Measurements from ENCODE around the gene PLAU. TPM values are rescaled to one million over a fixed set of nuclear protein-coding genes. Genes with fewer than 3 reads are reported as not detected.

The PLAU gene
- total RNA-seq, 2 experiments from 2014 or later: 0.74 to 2.0 TPM

DNA sequence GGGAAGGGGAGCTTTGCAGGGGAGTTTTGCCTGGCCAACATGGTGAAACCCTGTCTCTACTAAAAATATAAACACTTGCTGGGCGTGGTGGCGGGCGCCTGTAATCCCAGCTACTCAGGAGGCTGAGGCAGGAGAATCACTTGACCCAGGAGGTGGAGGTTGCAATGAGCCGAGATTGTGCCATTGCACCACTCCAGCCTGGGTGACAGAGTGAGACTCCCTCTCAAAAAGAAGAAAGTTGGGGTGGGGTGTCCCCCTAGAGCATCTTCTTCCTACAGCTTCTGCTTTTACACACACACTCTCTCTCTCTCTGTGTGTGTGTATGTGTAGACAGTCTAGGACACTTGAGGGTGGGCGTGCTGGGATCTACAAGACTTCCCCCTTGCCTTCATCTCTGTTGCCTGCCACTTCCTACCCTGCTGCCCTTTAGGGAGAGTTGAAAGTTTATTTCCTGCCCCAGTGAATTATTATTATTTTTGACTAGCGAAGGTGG lies 21.7 kb downstream of the PLAU start:
- no peak for DNase-seq (ENCODE audit: low spot score)
- H3K4me1 ChIP-seq (ENCODE audit: insufficient read depth, low read length, poor library complexity, severe bottlenecking): peaks cover 12% of the 10 kb centered on the region
- H3K4me2 ChIP-seq (ENCODE audit: low read length): peak overlapping the region; percentile 35; the same call in 1 of the 2 replicates
- CTCF ChIA-PET (ENCODE audit: unreplicated experiment): no interaction called here
- POLR2A ChIA-PET: no interaction called here
- BruUV-seq (replicated peaks): no TSS peak
- no peak overlapping the region for H3K4me3 ChIP-seq (ENCODE audit: low read depth, low read length, poor library complexity, severe bottlenecking)
- H3K36me3 ChIP-seq (ENCODE audit: insufficient read depth, low read length): no peaks in the 10 kb centered on the region
- no peaks in the 10 kb centered on the region for H4K20me1 ChIP-seq (ENCODE audit: insufficient read depth, low read length)
- TF ChIP-seq, protein P1, sequence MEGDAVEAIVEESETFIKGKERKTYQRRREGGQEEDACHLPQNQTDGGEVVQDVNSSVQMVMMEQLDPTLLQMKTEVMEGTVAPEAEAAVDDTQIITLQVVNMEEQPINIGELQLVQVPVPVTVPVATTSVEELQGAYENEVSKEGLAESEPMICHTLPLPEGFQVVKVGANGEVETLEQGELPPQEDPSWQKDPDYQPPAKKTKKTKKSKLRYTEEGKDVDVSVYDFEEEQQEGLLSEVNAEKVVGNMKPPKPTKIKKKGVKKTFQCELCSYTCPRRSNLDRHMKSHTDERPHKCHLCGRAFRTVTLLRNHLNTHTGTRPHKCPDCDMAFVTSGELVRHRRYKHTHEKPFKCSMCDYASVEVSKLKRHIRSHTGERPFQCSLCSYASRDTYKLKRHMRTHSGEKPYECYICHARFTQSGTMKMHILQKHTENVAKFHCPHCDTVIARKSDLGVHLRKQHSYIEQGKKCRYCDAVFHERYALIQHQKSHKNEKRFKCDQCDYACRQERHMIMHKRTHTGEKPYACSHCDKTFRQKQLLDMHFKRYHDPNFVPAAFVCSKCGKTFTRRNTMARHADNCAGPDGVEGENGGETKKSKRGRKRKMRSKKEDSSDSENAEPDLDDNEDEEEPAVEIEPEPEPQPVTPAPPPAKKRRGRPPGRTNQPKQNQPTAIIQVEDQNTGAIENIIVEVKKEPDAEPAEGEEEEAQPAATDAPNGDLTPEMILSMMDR (conservative IDR thresholded peaks at IDR 0.05; ENCODE audit: low read length): no peak
- no peak for TF ChIP-seq EZH2phosphoT487 (IDR thresholded peaks at IDR 0.05; ENCODE audit: borderline replicate concordance, low read depth, low read length)
- no peaks in the 10 kb centered on the region for H3K9me3 ChIP-seq (ENCODE audit: low read length)
- intact Hi-C loops (cut with micrococcal nuclease; ENCODE audit: unreplicated experiment): no loop called here
- H2AFZ ChIP-seq (ENCODE audit: low read length): peak overlapping the region; percentile 56
- H3K9me2 ChIP-seq (ENCODE audit: insufficient read depth, low read length): no peaks in the 10 kb centered on the region
- no peak overlapping the region for H3K27ac ChIP-seq (ENCODE audit: low read depth, low read length, poor library complexity, severe bottlenecking)
- H3K79me2 ChIP-seq (ENCODE audit: insufficient read depth, low read depth, low read length): no peaks in the 10 kb centered on the region

DNA sequence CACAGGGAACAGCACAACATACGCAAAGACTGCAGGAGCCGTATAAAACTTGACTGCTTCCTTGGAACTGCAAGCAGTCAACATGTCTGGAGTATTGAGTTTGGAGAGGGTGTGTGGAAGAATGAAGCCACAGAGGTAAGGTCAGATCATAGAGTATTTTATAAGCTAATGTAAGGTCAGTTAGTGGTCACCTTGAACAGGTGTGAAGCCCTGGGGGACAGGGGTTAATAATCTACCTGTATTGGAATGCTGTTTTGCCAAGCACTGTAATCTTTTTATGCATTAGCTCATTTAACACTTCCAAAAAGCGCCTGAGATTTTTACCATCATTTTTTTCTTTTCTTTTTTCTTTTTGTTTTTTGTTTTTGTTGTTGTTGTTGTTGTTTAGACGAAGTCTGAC lies 23.1 kb downstream of the PLAU start:
- H2AFZ ChIP-seq (ENCODE audit: low read length): no peak overlapping the region

DNA sequence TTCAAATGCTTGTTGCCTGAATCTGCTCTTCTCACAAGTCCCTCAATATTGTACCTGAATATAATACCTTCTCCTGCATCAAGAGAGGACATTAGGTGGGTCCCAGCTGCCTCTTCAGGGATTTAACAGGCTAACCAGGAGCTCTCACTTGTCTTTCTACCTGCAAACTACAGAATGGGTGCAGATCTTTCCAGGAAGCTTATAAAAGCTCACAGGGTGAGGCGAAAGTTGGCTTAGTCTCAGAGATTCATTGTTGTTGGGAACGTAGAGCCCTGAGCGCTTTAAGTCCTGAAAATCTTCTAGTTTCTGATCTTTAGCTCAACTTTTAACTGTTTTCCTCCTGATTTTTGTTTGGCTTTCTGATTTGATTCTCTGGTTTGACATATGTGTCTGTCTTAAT lies 25.0 kb downstream of the PLAU start:
- POLR2A ChIA-PET: interaction anchor here (0.6 kb wide), 1 partner anchor 11 kb away, joined by 3 read pairs; no protein-coding TSS in a partner anchor
- no peaks in the 10 kb centered on the region for H3K36me3 ChIP-seq (ENCODE audit: insufficient read depth, low read length)
- H3K9me2 ChIP-seq (ENCODE audit: insufficient read depth, low read length): no peaks in the 10 kb centered on the region
- DNase-seq (ENCODE audit: low spot score): no peak
- no peak overlapping the region for H3K4me3 ChIP-seq (ENCODE audit: low read depth, low read length, poor library complexity, severe bottlenecking)
- intact Hi-C loops (cut with micrococcal nuclease; ENCODE audit: unreplicated experiment): no loop called here
- H4K20me1 ChIP-seq (ENCODE audit: insufficient read depth, low read length): no peaks in the 10 kb centered on the region
- H3K4me1 ChIP-seq (ENCODE audit: insufficient read depth, low read length, poor library complexity, severe bottlenecking): peaks cover 12% of the 10 kb centered on the region
- no peak for TF ChIP-seq EZH2phosphoT487 (IDR thresholded peaks at IDR 0.05; ENCODE audit: borderline replicate concordance, low read depth, low read length)
- TF ChIP-seq, protein P1 (conservative IDR thresholded peaks at IDR 0.05; ENCODE audit: low read length): no peak
- no peaks in the 10 kb centered on the region for H3K79me2 ChIP-seq (ENCODE audit: insufficient read depth, low read depth, low read length)
- H3K4me2 ChIP-seq (ENCODE audit: low read length): no peak overlapping the region
- BruUV-seq (replicated peaks): no TSS peak
- CTCF ChIA-PET (ENCODE audit: unreplicated experiment): interaction anchor here (1.3 kb wide), 1 partner anchor 9 kb away, joined by 3 read pairs; no protein-coding TSS in a partner anchor
- no peak overlapping the region for H3K27ac ChIP-seq (ENCODE audit: low read depth, low read length, poor library complexity, severe bottlenecking)
- H3K9me3 ChIP-seq (ENCODE audit: low read length): no peaks in the 10 kb centered on the region
- H2AFZ ChIP-seq (ENCODE audit: low read length): no peak overlapping the region

More for the DNA sequence above, 23.1 kb downstream of the PLAU start:
- POLR2A ChIA-PET: interaction anchor here (0.5 kb wide), 1 partner anchor 496 kb away, joined by 3 read pairs; no protein-coding TSS in a partner anchor
- H3K36me3 ChIP-seq (ENCODE audit: insufficient read depth, low read length): no peaks in the 10 kb centered on the region
- CTCF ChIA-PET (ENCODE audit: unreplicated experiment): no interaction called here
- no peak overlapping the region for H3K27ac ChIP-seq (ENCODE audit: low read depth, low read length, poor library complexity, severe bottlenecking)
- TF ChIP-seq, protein P1 (conservative IDR thresholded peaks at IDR 0.05; ENCODE audit: low read length): no peak
- TF ChIP-seq EZH2phosphoT487 (IDR thresholded peaks at IDR 0.05; ENCODE audit: borderline replicate concordance, low read depth, low read length): no peak
- H3K4me3 ChIP-seq (ENCODE audit: low read depth, low read length, poor library complexity, severe bottlenecking): no peak overlapping the region
- no peaks in the 10 kb centered on the region for H3K9me2 ChIP-seq (ENCODE audit: insufficient read depth, low read length)
- H3K9me3 ChIP-seq (ENCODE audit: low read length): no peaks in the 10 kb centered on the region
- H3K4me1 ChIP-seq (ENCODE audit: insufficient read depth, low read length, poor library complexity, severe bottlenecking): peaks cover 12% of the 10 kb centered on the region
- no TSS peak for BruUV-seq (replicated peaks)
- H3K4me2 ChIP-seq (ENCODE audit: low read length): no peak overlapping the region
- intact Hi-C loops (cut with micrococcal nuclease; ENCODE audit: unreplicated experiment): no loop called here
- no peak for DNase-seq (ENCODE audit: low spot score)
- no peaks in the 10 kb centered on the region for H4K20me1 ChIP-seq (ENCODE audit: insufficient read depth, low read length)
- no peaks in the 10 kb centered on the region for H3K79me2 ChIP-seq (ENCODE audit: insufficient read depth, low read depth, low read length)

All from OCI-LY7 (cell line).